Measurements from ENCODE around the gene CCL7.

The CCL7 gene

DNA sequence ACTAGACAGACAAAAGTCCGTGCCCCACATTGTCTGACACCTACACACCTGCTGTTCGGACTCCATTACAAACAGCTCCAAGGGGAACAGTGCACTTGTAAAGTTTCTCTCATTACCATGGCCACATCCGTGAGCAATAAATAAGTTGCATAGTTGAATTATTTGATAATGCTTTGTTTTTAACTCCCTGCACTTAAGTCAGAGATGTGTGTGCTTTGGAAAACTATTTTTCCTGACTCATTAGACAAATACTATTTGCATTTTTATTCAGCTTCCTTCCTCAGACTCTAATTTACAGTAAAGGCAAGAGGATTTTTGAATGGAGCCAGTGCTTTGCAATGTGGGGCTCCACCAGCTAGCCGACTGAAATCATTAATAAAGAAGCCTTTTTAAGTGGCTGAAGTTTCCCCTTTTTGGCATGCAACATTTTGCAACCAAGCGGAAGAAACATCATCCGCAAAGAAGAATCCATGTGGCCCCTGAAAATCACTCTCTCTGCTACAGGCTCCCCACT is 21.5 kb upstream of the CCL7 start:
- DNase-seq = no peak

DNA sequence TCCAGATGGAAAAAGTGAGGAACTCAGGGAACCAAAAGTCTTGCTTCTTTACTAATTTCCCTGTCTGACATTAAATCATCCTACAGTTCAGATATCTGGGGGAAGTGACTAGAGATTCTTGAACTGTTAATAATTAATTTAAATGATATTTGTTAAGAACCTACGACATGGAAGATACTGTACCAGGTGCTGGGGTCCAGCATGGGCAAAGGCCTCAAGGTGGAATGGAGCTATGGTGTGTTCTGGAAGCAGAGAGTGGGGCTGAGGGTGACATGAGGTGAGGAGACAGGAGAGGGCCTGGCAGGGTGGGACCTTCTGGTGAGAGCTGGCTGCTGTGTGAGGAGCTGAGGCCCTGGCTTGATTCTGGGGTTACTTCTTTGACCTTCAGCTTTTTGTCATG is 21.0 kb upstream of the CCL7 start:
- no peak for DNase-seq

DNA sequence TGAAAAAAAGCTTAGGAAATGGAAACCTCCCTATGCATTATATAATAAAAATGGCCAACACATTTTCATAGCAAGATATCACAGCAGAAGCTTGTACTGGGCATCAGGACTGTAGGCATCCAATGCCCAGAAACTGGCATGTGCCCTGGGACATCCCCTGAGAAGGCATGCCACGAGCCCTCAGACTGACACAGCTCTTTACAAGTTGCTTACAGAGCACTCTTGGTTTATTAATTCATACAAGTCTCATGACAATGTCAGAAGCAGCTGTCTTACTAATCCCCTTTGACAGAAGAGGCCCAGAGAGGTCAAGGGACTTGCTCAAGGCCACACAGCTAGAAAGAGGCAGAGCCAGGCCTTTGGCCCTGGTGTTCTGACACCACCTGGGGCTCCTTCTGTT is 20.5 kb upstream of the CCL7 start:
- no peak for DNase-seq

DNA sequence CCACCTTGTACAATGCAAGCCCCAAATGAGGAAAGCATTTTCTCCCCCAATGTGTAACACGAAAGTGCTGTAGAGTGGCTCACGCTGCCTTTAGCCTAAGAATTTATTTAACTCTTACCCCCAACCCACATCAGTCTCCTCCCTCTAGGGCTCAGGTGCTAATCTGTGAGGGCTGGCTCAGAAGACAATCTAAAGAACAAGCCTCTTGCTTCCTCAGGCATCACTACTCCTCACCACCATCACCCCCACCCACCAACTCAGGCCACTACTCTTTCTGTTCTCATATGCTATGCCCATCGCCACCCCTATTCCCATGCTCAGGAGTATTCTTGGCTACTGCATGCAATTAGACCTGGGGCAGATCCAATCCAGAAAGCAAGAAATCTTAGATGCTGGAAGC is 18.8 kb upstream of the CCL7 start:
- DNase-seq = no peak

DNA sequence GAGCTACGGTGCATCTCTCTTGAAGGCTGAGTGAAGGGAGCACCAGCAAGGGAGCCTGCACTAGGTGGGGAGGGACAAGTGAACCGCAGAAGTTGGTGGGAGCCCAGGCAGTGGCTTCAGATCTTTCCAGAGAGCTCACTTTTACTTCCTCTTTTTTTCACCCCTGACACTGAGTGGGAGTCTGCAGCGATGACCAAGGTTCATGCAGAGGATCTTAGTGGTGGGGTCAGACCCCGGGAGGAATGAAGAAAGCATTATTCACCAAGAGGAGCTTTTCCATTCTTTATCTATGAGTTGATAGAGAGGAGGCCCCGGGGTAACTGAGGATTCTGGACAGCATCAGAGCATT is 18.0 kb upstream of the CCL7 start:
- no peak for DNase-seq

DNA sequence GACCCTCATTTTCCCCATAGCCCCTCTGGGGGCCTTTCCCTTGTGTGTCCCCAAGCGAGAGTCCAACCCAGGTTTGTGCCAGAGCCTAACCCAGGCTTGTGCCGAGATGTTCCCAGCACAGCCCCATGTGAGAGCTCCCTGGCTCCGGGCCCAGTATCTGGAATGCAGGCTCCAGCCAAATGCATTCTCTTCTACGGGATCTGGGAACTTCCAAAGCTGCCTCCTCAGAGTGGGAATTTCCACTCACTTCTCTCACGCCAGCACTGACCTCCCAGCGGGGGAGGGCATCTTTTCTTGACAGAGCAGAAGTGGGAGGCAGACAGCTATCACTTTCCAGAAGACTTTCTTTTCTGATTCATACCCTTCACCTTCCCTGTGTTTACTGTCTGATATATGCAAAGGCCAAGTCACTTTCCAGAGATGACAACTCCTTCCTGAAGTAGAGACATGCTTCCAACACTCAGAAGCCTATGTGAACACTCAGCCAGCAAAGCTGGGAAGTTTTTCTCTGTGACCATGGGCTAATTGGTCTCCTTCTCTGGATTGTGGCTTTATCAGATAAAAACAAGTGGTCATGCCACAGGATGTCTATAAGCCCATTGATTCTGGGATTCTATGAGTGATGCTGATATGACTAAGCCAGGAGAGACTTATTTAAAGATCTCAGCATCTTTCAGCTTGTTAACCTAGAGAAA is 17.4 kb upstream of the CCL7 start:
- DNase-seq = no peak

DNA sequence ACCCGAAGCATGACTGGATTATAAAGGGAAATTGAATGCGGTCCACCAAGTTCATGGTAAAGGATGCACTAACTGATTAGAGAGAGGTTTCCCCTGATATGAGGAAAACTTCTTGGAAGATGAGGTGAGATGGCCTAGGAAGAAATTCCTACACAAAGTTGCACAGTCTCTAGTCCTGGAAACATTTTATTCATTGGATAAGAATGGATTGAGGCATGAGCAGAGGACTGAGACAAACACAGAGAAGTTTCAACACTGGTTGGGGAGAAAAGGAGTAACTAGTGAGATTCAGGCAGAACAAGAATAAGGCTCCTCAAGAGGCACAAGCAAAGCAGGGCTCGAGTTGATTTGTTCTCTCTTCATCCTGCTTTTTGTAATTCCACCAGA is 16.9 kb upstream of the CCL7 start:
- DNase-seq = no peak

DNA sequence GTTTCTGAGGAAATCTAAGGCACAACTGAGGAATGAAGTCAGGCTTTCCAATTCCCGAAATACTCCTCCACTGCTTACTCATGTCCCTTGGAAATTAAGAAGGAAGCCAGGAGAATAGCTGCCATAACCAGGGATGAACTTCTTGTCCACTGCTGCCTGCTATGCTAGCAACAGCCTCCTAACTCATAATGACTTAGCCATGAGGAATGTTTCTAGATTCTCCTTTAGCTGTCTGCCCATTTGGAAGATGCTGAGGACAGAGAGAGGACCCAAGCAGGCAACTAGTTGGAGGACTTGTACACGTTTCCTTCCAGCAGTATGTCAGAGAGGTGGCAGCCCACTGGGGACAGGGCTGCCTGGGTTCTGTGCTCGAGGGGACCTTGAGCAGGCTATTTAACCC is 15.9 kb upstream of the CCL7 start:
- no peak for DNase-seq

DNA sequence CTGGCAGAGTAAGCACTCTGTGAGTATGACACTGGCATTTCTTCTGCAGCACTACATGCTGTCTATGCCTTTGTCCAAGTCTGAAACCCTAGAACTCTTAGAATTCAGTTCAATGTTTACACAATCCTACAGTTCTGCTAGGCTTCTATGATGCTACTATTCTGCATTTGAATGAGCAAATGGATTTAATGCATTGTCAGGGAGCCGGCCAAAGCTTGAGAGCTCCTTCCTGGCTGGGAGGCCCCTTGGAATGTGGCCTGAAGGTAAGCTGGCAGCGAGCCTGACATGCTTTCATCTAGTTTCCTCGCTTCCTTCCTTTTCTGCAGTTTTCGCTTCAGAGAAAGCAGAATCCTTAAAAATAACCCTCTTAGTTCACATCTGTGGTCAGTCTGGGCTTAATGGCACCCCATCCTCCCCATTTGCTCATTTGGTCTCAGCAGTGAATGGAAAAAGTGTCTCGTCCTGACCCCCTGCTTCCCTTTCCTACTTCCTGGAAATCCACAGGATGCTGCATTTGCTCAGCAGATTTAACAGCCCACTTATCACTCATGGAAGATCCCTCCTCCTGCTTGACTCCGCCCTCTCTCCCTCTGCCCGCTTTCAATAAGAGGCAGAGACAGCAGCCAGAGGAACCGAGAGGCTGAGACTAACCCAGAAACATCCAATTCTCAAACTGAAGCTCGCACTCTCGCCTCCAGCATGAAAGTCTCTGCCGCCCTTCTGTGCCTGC is 15.2 kb upstream of the CCL7 start, which contains the start of gene CCL2:
TSS of gene CCL2 (plus strand) at position 635 of the 730 bp plus-strand sequence. CDS start at position 700, 65 bp downstream.
- DNase-seq = no peak

DNA sequence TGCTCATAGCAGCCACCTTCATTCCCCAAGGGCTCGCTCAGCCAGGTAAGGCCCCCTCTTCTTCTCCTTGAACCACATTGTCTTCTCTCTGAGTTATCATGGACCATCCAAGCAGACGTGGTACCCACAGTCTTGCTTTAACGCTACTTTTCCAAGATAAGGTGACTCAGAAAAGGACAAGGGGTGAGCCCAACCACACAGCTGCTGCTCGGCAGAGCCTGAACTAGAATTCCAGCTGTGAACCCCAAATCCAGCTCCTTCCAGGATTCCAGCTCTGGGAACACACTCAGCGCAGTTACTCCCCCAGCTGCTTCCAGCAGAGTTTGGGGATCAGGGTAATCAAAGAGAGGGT is 14.7 kb upstream of the CCL7 start:
- DNase-seq = no peak

DNA sequence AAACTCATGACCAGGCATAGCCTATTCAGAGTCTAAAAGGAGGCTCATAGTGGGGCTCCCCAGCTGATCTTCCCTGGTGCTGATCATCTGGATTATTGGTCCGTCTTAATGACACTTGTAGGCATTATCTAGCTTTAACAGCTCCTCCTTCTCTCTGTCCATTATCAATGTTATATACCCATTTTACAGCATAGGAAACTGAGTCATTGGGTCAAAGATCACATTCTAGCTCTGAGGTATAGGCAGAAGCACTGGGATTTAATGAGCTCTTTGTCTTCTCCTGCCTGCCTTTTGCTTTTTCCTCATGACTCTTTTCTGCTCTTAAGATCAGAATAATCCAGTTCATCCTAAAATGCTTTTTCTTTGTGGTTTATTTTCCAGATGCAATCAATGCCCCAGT is 14.2 kb upstream of the CCL7 start:
- no peak for DNase-seq

DNA sequence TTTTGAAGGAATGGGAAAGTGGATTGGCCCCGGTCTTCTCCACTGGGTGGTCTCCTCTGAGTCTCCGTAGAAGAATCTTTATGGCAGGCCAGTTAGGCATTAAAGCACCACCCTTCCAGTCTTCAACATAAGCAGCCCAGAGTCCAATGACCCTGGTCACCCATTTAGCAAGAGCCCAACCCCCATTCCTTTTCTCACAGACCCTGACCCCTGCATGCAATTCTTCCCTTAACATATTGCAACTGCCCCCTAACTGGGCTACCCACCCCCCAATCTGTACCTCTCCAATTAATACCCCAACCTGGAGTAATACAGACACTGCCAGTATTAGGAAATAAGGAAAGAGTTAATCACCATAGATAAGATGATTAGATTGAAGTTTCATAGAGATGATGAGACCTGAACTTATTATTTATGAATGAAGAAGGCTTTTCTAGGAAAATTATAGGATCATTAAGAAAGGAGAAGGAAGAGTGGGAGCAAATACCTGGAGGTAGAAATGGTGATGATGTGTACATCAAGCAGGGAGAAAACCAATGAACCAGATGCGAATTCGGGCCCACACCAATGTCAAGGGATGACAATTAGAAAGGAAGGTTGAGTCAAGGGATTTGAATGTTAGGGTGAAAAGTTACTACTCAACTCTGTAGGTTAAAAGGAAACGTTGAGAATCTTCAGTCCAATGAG is 12.6 kb upstream of the CCL7 start:
- no peak for DNase-seq

DNA sequence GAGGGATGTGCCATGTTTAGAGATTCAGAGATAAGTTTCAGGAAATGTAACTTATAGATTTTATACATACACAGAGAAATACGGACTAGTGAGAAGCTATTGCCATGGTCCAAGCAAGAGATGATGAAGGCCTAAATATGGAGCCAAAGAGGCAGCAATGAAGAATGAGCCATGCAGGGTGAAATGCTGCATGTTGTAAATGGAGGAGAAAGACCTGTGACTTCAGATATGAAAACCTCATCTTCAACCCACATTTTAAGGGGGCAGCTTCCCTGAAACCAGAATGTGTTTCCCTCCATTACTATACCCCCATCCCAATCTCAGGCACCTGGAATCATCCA is 12.1 kb upstream of the CCL7 start:
- DNase-seq = no peak

DNA sequence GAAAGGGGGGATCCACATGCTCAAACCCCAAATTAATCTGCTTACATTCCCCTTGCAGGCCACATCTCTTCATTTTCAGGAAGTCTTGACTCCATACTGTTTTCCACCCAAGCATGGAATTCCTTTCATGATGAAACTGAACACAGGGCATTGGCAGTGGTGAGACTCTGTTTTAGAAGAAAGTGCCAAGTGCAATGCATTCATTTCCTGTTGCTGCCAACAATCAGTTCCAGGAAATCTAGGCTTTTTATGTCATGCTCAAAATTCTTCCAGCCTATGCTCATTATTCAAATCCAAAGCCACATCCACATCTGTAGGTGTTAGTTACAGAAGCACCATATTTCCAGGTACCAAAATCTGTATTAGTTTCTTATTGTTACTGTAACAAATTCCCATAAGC is 10.9 kb upstream of the CCL7 start:
- no peak for DNase-seq

DNA sequence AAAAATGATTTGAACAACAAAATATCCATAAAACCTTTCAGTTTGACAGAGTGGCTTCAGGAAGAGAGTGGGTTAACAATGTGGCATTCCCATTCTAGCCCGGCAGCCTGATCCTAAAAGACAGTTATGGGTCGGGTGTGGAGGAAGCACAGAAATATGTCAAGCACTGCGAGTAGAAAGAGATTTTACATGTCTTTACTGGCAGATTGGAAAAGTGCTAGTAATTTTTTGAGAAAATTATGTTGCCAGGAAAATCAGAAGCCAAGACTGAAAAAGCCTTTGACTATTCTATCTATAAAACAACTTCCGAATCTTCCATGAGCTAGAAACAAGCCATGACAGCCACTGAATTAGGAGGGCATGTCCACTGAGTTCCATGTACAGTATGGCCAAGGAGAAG is 9.2 kb upstream of the CCL7 start:
- DNase-seq = no peak

DNA sequence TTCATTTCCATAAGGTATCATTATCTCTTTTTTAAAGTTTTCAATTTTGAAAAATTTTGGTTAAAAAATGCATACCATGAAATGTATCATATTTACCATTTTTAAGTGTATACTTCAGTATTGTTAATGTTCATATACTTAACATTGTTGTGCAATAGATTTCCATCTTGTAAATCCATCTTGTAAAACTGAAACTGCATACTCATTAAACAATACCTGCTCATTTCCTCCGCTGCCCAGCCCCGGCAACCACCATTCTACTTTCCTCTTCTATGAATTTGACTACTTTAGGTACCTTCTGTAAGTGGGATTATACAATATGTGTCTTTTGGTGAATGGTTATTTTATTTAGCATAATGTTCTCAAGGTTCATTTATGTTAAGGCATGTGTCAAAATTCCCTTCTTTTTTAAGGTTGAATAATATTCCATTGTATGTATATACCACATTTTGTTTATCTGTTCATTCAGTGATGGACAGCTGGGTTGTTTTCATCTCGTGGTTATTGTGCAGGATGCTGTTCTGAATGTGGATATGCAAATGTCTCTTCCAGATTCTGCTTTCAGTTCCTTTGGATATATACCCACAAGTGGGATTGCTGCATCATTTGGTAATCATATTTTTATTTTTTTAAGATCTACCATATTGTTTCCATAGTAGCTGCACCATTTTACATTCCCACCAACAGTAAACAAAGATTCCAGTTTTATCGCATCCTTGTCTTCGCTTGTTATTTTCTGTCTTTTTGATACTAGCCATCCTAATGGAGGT is 8.3 kb upstream of the CCL7 start:
- no peak for DNase-seq

DNA sequence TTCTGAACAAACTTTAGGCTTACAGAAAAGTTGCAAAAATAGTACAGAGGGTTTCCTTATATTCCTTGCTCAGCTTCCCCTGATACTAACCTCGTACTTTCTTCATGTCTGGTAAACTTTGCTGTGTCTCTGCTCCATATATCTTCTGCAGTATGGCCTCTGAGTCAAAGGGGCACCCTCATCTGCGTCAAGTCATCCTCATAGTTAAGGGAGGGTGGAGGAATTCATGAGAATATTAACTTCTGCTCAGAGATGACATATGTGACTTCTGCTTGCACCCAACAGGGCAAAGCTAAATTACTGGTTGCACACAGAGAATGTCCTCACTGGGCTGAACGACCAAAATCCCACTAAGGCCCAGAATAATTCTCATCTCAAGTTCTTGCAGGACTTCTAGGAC is 4.3 kb upstream of the CCL7 start:
- DNase-seq = no peak

DNA sequence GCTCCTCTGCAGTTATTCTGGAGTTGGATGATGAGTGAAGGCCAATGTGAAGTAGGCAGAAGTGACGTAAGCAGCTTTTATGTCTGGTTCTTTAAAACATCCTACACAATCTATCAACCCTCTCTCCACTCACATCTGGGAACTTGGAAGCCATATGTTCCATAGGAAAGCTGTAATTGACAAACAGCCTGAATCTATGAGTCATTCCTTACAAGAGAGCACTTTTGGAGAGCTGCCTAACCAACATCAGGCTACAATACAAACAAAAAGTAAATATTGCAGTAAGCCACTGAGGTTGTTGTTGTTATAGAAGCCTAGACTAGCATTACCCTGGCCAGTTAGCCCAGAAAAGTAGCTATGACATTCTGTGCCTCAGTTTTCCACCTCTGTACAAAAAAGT is 5.9 kb downstream of the CCL7 start:
- DNase-seq = no peak

DNA sequence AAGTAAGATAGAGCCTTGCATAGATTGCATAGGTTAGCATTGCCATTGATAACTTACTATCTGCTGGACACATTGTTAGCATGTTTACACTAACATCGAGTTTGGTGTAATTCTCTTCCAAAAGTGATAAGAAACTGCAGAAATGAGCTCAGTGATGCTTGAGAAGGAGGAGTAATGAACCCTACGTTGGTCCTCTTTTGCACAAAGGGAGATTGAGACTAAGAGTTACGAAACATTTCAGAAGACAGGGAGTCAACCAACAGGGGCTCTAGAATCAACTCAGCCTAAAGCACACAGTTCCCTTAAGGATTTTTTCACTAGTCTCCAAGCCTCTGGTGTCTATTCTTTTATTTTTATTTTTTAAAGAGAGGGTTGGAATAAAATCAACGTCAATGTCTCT is 6.8 kb downstream of the CCL7 start:
- no peak for DNase-seq

DNA sequence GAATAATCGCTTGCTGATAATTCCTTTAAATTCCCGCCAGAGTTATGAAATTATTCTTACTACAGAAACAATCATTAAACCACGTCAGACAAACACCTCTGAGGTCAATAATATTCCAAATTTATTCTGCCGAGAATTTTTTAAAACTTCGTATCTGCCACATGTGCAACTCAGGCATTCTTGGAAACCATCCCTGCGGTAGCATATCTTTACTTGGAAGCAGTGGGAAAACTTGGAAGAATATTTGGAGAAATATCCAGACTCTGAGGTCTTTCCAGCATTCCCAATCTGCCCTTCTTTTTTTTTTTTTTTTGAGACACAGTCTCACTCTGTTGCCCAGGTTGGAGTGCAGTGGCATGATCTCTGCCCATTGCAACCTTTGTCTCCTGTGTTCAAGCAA is 13.6 kb downstream of the CCL7 start:
- DNase-seq = no peak

DNA sequence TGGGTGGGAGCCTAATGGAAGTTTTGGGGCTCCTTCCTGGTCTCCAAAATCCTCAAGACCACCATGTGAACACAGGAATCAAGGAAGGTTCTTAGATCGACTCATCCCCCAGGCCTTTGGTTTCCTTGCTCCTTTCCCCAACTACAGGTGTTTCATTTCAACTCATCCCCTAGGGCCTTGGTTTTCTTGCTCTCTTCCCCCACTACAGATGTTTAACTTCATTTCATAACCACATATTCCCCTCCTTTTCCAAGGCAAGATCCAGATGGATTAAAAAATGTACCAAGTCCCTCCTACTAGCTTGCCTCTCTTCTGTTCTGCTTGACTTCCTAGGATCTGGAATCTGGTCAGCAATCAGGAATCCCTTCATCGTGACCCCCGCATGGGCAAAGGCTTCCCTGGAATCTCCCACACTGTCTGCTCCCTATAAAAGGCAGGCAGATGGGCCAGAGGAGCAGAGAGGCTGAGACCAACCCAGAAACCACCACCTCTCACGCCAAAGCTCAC is 15.3 kb downstream of the CCL7 start, which contains the start of gene CCL11:
TSS of gene CCL11 (plus strand) at position 457 of the 507 bp plus-strand sequence. CDS start 67 bp downstream, outside the sequence.
- no peak for DNase-seq

DNA sequence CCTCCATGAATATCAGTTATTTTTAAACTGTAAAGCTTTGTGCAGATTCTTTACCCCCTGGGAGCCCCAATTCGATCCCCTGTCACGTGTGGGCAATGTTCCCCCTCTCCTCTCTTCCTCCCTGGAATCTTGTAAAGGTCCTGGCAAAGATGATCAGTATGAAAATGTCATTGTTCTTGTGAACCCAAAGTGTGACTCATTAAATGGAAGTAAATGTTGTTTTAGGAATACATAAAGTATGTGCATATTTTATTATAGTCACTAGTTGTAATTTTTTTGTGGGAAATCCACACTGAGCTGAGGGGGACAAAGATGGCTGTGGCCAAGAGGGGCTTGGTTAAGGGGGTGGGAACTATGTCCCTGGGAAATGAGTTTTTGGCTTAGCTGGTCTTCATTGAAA is 17.9 kb downstream of the CCL7 start:
- no peak for DNase-seq

DNA sequence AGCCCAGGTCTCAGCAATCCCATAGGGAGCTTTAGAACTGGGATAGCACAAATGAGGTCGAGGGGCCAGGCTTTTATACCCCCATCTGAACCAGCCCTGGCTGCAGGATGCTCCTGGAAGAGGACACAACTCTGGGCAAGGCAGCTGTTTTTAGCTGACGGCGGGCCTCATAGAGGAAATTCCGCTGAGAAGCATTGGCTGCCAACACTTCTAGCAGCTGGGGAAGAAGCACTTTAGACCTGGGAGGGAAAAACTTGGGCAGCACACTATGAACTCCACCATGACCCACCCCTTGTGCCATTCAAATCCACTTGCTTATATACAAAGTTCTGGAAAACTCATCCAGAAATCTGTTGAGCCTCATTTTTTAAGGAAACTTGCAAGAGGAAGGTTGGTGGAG is 20.6 kb downstream of the CCL7 start:
- DNase-seq = no peak

All from CD4-positive, alpha-beta T cell treated with Interleukin-17A for 4 hours (primary cell).